Measurements from ENCODE around the gene RFX3.

Gene RFX3

DNA sequence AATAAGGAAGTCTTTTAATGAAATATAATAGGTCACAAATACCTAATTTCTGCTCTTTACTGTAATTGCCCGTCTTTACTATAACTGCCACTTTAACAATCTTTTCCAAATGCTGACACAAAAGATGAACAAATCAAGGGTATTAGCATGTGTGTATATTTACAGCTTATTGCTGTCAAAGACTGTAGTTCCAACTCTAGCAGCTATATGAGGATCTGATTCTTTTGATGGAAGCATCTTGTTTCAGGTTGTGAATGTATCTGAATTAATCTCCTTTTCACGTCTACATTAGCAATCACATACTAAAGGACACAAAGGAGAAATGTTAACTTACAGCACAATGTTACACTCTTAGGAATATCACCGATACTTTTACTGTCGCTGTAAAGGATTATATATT, 27.9 kb downstream of the RFX3 start:
- no peaks in the 10 kb centered on the region for H3K36me3 ChIP-seq (replicated peaks)
- in situ Hi-C loops (cut with HindIII; ENCODE audit: low pct_ligation_motif_present, low sequenced_read_pairs) = no loop called here
- peak overlapping the region; percentile 68 for H3K27ac ChIP-seq
- no peaks in the 10 kb centered on the region for H3K27me3 ChIP-seq (replicated peaks)
- DNase-seq = no peak
- H3K4me3 ChIP-seq (ENCODE audit: low read depth, low read length) = no peak overlapping the region
- TF ChIP-seq, protein P1, sequence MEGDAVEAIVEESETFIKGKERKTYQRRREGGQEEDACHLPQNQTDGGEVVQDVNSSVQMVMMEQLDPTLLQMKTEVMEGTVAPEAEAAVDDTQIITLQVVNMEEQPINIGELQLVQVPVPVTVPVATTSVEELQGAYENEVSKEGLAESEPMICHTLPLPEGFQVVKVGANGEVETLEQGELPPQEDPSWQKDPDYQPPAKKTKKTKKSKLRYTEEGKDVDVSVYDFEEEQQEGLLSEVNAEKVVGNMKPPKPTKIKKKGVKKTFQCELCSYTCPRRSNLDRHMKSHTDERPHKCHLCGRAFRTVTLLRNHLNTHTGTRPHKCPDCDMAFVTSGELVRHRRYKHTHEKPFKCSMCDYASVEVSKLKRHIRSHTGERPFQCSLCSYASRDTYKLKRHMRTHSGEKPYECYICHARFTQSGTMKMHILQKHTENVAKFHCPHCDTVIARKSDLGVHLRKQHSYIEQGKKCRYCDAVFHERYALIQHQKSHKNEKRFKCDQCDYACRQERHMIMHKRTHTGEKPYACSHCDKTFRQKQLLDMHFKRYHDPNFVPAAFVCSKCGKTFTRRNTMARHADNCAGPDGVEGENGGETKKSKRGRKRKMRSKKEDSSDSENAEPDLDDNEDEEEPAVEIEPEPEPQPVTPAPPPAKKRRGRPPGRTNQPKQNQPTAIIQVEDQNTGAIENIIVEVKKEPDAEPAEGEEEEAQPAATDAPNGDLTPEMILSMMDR (IDR thresholded peaks at IDR 0.05; ENCODE audit: low read depth, low read length, missing control alignments) = no peak

GRCh38 chr9:3497401-3497800, 28.4 kb downstream of the RFX3 start:
- DNase-seq = peak; percentile 62
- Histone ChIP-seq H3K27me3 (replicated peaks) (no peaks in the 10 kb centered on the region), H3K36me3 (replicated peaks) (no peaks in the 10 kb centered on the region), H3K4me3 (ENCODE audit: low read depth, low read length) (no peak overlapping the region), H3K27ac (peak overlapping the region; percentile 68)
- in situ Hi-C loops (cut with HindIII; ENCODE audit: low pct_ligation_motif_present, low sequenced_read_pairs) = no loop called here
- TF ChIP-seq, protein P1 (IDR thresholded peaks at IDR 0.05; ENCODE audit: low read depth, low read length, missing control alignments) = no peak

DNA sequence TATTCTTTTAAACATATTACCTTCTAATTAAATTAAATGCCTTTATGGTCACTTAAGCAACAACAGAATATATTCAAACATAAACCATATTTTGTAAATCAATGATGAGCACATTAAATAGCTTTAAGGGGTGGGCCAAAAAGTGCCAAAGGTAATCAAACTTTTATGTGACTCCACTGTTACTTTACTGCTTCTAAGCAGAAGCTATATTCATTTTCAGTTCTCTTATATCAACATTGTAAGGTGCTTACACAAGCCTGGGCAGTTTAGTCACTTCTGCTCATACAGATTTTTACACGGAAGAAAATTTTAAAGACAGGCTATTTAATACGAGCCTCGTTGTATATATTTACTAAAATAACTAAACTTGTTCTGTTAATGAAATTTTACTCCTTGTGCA, 29.9 kb downstream of the RFX3 start:
- Histone ChIP-seq H3K36me3 (replicated peaks) (no peaks in the 10 kb centered on the region), H3K4me3 (ENCODE audit: low read depth, low read length) (no peak overlapping the region), H3K27me3 (replicated peaks) (no peaks in the 10 kb centered on the region), H3K27ac (no peak overlapping the region)
- DNase-seq = no peak
- TF ChIP-seq, protein P1 (IDR thresholded peaks at IDR 0.05; ENCODE audit: low read depth, low read length, missing control alignments) = no peak
- in situ Hi-C loops (cut with HindIII; ENCODE audit: low pct_ligation_motif_present, low sequenced_read_pairs) = no loop called here

DNA sequence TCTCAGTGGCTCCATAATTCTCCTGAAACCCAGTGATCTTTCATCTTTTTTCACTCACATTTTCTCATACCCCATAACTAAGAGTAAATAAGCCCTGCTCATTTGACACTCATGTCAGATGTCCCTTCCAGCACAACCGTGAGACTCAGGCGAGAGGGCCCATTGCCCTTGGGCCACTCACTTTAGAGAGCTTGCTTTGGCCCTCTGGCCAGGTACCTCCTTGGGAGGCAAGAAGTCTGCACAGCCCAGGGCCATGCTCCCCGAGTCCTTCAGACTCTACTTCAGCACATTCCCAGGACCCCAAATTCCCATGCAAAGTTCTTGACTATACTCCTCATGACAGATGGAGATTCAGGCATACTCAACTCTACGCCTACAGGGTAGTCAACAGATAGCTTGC, 33.6 kb downstream of the RFX3 start:
- no peak overlapping the region for H3K4me3 ChIP-seq (ENCODE audit: low read depth, low read length)
- H3K27me3 ChIP-seq (replicated peaks) = no peaks in the 10 kb centered on the region
- in situ Hi-C loops (cut with HindIII; ENCODE audit: low pct_ligation_motif_present, low sequenced_read_pairs) = no loop called here
- TF ChIP-seq, protein P1 (IDR thresholded peaks at IDR 0.05; ENCODE audit: low read depth, low read length, missing control alignments) = no peak
- H3K27ac ChIP-seq = no peak overlapping the region
- no peaks in the 10 kb centered on the region for H3K36me3 ChIP-seq (replicated peaks)
- no peak for DNase-seq

DNA sequence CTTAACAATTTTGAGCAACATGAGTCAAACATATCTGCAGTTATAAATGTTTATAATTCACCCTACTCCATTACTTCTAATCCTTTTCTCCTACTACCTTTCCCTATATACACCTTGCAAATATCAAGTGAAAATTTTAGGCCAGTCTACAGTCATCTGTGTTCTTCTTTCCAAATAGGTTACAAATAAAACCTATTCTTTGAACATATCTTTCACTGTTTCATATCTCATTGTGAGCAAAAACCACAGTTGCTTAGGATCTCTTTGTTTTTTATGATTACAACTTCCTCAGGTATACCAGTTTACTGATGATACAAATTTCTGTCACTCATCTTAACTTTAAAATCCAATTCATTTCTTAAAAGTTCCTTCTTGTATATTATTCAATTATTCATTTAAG, 34.4 kb downstream of the RFX3 start:
- DNase-seq = no peak
- Histone ChIP-seq H3K27me3 (replicated peaks) (no peaks in the 10 kb centered on the region), H3K36me3 (replicated peaks) (no peaks in the 10 kb centered on the region), H3K27ac (no peak overlapping the region), H3K4me3 (ENCODE audit: low read depth, low read length) (no peak overlapping the region)
- in situ Hi-C loops (cut with HindIII; ENCODE audit: low pct_ligation_motif_present, low sequenced_read_pairs) = no loop called here
- TF ChIP-seq, protein P1 (IDR thresholded peaks at IDR 0.05; ENCODE audit: low read depth, low read length, missing control alignments) = no peak

DNA sequence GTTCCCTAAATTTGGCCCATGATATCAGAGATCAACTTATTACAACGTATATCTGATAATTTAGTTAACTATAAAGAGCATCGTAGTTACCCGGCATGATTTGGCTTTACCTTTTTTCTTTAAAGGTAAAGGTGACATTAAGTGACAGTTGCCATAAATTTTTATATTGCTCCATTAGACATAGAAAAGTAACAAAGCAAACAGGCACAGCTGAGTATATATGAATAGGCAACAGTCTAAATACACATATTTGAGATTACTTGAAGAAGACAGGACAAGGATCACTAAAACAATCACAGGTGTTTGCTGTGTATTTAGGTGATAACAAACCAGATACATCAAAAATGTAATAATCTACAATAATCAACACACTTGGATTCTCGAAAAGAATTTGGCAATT, 34.8 kb downstream of the RFX3 start:
- H3K27me3 ChIP-seq (replicated peaks) = no peaks in the 10 kb centered on the region
- TF ChIP-seq, protein P1 (IDR thresholded peaks at IDR 0.05; ENCODE audit: low read depth, low read length, missing control alignments) = no peak
- no peak overlapping the region for H3K27ac ChIP-seq
- no peak for DNase-seq
- in situ Hi-C loops (cut with HindIII; ENCODE audit: low pct_ligation_motif_present, low sequenced_read_pairs) = no loop called here
- no peaks in the 10 kb centered on the region for H3K36me3 ChIP-seq (replicated peaks)
- H3K4me3 ChIP-seq (ENCODE audit: low read depth, low read length) = no peak overlapping the region

Measured in brain microvascular endothelial cell (primary cell).